Ovary (tissue), 9 donors: ENCODE data around the gene SH3BP1. TPM values are rescaled to one million over a fixed set of nuclear protein-coding genes. Genes with fewer than 3 reads are reported as not detected.

Experiments used
- DNase-seq, 5 donors: peaks; one replicate each; pipeline ENCODE4 v3.0.0-alpha.2; 2019 to 2020
- H3K27ac ChIP-seq, 2 donors: fragments of 200-600 bp; one replicate each; pipeline versions ENCODE4 v1.5.1 to v1.8.0; 2019 to 2022
- H3K27me3 ChIP-seq: fragments of 200-600 bp; one replicate; pipeline ENCODE4 v1.8.0; 2022
- H3K36me3 ChIP-seq: fragments of 200-600 bp; sonication (generic); one replicate; pipeline ENCODE4 v1.5.1; 2019
- H3K4me1 ChIP-seq: one replicate; pipeline ENCODE4 v1.8.1; 2013; ENCODE audit warnings: mild to moderate bottlenecking, moderate library complexity; ENCODE audit not compliant: insufficient read depth
- H3K4me3 ChIP-seq: fragments of 200-600 bp; sonication (generic); one replicate; pipeline ENCODE4 v1.5.1; 2017
- H3K9me3 ChIP-seq, 2 donors: fragments of 200-600 bp in 1 of 2; sonication (generic) in 1 of 2; one replicate each; pipeline versions ENCODE4 v1.5.1 to v1.8.1; 2013 to 2019; ENCODE audit warnings: mild to moderate bottlenecking in 1 of 2, moderate library complexity in 1 of 2
- EP300 ChIP-seq: sonication (generic); formaldehyde crosslinking; IDR thresholded peaks from one replicate; pipeline ENCODE4 v1.6.1; 2017; ENCODE audit warnings: antibody characterized with exemption
- POLR2A ChIP-seq: fragments of 450-650 bp; IDR thresholded peaks from one replicate; pipeline ENCODE4 v1.6.1; 2017; ENCODE audit warnings: antibody characterized with exemption, mild to moderate bottlenecking, moderate library complexity
- WGBS, 3 donors: extraction: QIAGEN DNeasy Blood & Tissue Kit in 1 of 3; methylation state at CpG; one replicate each; pipeline versions ENCODE4 v1.1.5 to v1.1.7; 2013 to 2017; 5-methylcytosine and 5-hydroxymethylcytosine counted together
- intact Hi-C, 4 donors: fragments of 100-400 bp; cut with DNase I; formaldehyde crosslinking; loops; one replicate each; pipeline versions ENCODE4 v1.11.0 to v1.15.1; 2022 to 2023
- polyA plus RNA-seq, 2 donors: library from polyadenylated mRNA; stranded (reverse); fragments of 200-250 nt in 1 of 2; fragments of 350-450 nt in 1 of 2; fragmentation: Illumina TruSeq in 1 of 2; extraction: RNeasy Lipid Tissue Mini Kit (QIAGEN cat#74804) in 1 of 2; gene quantifications; one replicate each; pipeline ENCODE4 v1.2.3, GENCODE V29; 2013 to 2014
- total RNA-seq, 7 donors: library from RNA; depleted of rRNA in 2 of 7; stranded (reverse); fragments of >200 nt in 2 of 7; fragmentation: NEBNext Ultra II Directional in 3 of 7; extraction: Animal tissue kit (Norgen Biotek cat#: 25700) in 3 of 7; gene quantifications; one replicate each; pipeline versions ENCODE4 v1.1.0 to v1.2.4, GENCODE V29; 2016 to 2023
- TF ChIP-seq, protein P1 (sequence below), 3 donors: fragments of 450-650 bp in 2 of 3; fragments of 200-600 bp in 1 of 3; IDR thresholded peaks; one replicate each; pipeline versions ENCODE4 v1.5.1 to v1.8.0; 2016 to 2022; ENCODE audit warnings: antibody characterized with exemption in 3 of 3, mild to moderate bottlenecking in 1 of 3
- donor health status: DM: no; HTN: no; CAD: no; lungs with moderate emphysema.
- donor health status: DM: no; HTN: no; CAD: no.
- donor health status: Bipolar disorder and iron deficiency.
- donor health status: DM: yes; HTN: yes; CAD: no.
- donor health status: DM: no; HTN: no; CAD: no.
- donor health status: DM: yes; HTN: yes; CAD: no.

Gene SH3BP1
- total and polyA plus RNA-seq, 9 donors, result 2.0 to 13.3 (median 8.2) TPM

DNA sequence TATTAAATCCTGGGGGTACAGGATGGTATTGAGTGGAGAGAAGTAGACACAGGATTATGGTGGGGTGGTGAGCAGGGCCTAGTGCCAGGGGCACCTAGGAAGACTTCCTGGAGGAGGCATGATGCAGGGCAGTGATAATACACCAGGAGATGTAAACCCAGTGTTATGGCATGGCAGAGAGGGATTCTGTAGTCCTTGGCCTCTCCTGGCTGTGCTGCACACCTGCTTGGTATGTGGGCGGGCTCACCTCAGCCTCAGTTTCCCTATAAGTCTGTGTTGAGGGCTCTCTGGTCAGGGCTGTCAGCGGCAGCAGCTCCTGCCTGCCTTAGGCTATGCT, 21.2 kb downstream of the SH3BP1 start:
- WGBS, 3 donors, result 40 to 81% (median 72%) methylated on average over 1 to 2 of the region's 2 CpGs
- intact Hi-C loops, result loop anchor here in 1 of 4 donors (5.0 kb wide), 1 partner anchor 142 kb away; no protein-coding TSS in a partner anchor
- no peak for DNase-seq
- Histone ChIP-seq H3K4me1 (peaks cover 11% of the 10 kb centered on the region), H3K27ac (peak overlapping the region; percentile 6 to 25), H3K27me3 (no peaks in the 10 kb centered on the region), H3K36me3 (no peaks in the 10 kb centered on the region), H3K4me3 (no peak overlapping the region), H3K9me3 (no peaks in the 10 kb centered on the region)
- TF ChIP-seq EP300, result no peak
- no peak for TF ChIP-seq POLR2A
- TF ChIP-seq, protein P1, sequence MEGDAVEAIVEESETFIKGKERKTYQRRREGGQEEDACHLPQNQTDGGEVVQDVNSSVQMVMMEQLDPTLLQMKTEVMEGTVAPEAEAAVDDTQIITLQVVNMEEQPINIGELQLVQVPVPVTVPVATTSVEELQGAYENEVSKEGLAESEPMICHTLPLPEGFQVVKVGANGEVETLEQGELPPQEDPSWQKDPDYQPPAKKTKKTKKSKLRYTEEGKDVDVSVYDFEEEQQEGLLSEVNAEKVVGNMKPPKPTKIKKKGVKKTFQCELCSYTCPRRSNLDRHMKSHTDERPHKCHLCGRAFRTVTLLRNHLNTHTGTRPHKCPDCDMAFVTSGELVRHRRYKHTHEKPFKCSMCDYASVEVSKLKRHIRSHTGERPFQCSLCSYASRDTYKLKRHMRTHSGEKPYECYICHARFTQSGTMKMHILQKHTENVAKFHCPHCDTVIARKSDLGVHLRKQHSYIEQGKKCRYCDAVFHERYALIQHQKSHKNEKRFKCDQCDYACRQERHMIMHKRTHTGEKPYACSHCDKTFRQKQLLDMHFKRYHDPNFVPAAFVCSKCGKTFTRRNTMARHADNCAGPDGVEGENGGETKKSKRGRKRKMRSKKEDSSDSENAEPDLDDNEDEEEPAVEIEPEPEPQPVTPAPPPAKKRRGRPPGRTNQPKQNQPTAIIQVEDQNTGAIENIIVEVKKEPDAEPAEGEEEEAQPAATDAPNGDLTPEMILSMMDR (IDR thresholded peaks at IDR 0.05), result no peak

DNA sequence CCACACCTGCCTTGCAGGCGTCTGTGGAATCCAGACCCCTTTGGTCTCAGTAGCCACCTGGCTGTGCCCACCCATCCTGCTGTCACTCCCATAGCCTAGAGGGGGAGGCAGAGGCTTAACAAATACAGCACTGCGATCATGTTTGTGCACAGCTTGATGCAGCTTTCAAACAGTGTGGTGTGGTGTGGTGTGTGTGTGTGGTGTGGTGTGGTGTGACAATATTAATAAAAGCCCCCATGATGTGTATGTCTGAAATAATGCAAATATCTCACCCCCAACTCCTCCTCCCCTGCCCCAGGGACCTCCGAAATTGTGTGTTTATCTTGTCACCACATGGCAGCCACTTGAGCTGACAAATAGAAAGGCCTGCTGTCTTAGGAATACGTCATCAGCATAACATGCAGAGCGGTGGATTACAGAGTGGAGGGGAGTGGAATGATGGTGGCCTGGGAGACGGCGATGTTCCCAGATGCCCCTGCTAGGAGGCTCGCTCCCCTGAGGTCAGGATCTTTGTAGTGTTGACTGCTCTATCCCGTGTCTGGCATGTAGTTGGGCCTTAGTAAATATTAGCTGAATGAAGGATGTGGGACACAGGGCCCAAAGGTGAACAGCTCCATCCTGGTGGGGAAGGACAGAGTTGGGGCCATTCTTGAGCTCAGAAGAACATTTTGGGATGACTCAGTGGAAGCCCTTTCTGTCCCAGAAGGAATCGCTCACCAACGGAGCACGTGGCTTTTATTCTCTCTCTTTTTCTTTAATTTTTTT, 21.9 kb downstream of the SH3BP1 start:
- Histone ChIP-seq H3K27ac (peak overlapping the region in 1 of 2 donors; percentile 22), H3K4me3 (no peak overlapping the region), H3K4me1 (peaks cover 11% of the 10 kb centered on the region), H3K27me3 (no peaks in the 10 kb centered on the region), H3K36me3 (no peaks in the 10 kb centered on the region), H3K9me3 (no peaks in the 10 kb centered on the region)
- no peak for TF ChIP-seq POLR2A
- TF ChIP-seq, protein P1 (IDR thresholded peaks at IDR 0.05), result peak; percentile 8 to 49 (median 27)
- no peak for TF ChIP-seq EP300
- intact Hi-C loops, result loop anchor here in 1 of 4 donors (5.0 kb wide), 1 partner anchor 141 kb away; no protein-coding TSS in a partner anchor
- DNase-seq, result peak in 3 of 5 donors; percentile 20 to 42 (median 37)
- WGBS, 3 donors, result 40 to 43% (median 42%) methylated on average over 12 of the region's 12 CpGs

DNA sequence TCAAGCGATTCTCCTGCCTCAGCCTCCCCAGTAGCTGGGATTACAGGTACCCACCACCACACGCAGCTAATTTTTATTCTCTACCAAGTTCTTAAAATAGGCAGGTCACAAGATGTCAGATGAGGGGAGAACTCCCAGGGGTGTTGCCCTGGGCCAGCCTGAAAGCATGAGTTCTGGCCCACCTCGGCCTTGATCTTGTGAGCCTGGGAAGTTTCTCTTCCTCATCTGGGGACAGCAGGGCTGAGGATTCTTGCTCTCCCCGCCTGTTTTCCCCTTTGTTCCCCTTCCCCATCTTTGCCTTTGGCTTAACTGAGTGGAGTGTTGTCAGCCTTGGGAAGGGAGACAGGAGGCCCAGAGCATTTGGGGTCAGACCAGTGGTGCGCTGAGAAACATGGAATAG, 22.6 kb downstream of the SH3BP1 start:
- DNase-seq, result no peak
- no peak overlapping the region for H3K4me3 ChIP-seq
- peak overlapping the region in 1 of 2 donors; percentile 19 for H3K27ac ChIP-seq
- no peaks in the 10 kb centered on the region for H3K36me3 ChIP-seq
- H3K27me3 ChIP-seq, result no peaks in the 10 kb centered on the region
- no peaks in the 10 kb centered on the region for H3K9me3 ChIP-seq
- intact Hi-C loops, result loop anchor here in 1 of 4 donors (5.0 kb wide), 1 partner anchor 140 kb away; no protein-coding TSS in a partner anchor
- peaks cover 11% of the 10 kb centered on the region for H3K4me1 ChIP-seq
- TF ChIP-seq, protein P1 (IDR thresholded peaks at IDR 0.05), result no peak
- TF ChIP-seq EP300, result no peak
- WGBS, 3 donors, result 77 to 86% (median 85%) methylated on average over 5 of the region's 5 CpGs

DNA sequence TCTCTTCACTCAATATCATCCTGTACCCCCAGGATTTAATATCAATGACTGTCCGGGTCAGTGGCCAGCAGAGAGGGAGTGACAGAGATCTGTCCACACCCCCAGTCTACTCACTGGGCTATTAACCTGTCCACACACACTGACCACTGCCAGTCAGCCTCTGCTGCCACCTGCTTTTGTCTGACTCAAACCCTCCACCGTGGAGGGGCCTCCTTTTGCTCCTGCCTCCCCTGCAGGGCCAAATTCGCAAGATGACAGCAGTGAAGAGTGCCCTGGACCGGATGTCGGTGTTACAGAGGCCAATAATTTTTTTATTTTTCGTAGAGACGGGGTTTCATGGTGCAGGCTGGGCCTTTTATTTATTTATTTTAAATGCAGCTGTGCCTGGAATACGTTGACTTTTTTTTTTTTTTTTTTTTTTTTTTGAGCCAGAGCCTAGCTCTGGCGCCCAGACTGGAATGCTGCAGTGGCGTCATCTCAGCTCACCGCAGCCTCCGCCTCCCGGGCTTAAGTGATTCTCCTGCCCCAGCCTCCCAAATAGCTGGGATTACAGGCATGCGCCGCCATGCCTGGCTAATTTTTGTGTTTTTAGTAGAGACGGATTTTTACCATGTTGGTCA, 24.2 kb downstream of the SH3BP1 start:
- no peak for DNase-seq
- Histone ChIP-seq H3K9me3 (no peaks in the 10 kb centered on the region), H3K36me3 (no peaks in the 10 kb centered on the region), H3K27me3 (no peaks in the 10 kb centered on the region), H3K27ac (no peak overlapping the region), H3K4me3 (no peak overlapping the region), H3K4me1 (peaks cover 9% of the 10 kb centered on the region)
- TF ChIP-seq, protein P1 (IDR thresholded peaks at IDR 0.05), result no peak
- TF ChIP-seq EP300 (no peak), POLR2A (no peak)
- intact Hi-C loops, result loop anchor here in 1 of 4 donors (5.0 kb wide), 1 partner anchor 139 kb away; no protein-coding TSS in a partner anchor
- WGBS, 3 donors, result 33 to 70% (median 36%) methylated on average over 16 of the region's 16 CpGs
